ENCODE measurements around the gene SLC9A4.

DNA sequence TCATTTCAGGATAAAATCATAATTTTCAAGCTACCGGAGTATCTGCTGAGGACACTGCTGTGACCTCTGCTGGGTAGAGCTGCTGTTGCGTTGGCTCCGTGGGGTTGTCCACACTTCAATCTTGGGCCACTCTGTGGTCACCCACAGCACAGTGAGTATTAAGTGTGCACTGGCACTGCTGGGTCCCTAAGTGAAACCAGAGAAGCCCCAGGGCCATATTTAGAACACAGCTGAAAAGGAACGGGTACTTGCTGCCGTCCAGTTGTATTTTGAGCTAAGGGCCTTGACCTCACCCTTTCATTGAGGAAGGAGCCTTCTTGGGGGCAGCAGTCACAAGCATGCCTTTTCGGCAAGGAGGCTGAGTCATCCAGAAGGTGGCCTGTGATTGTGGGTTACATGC, 10.1 kb downstream of the SLC9A4 start:
- no peak for TF ChIP-seq EZH2 (IDR thresholded peaks at IDR 0.05; ENCODE audit: low read length, missing control alignments)
- TF ChIP-seq, protein P1, sequence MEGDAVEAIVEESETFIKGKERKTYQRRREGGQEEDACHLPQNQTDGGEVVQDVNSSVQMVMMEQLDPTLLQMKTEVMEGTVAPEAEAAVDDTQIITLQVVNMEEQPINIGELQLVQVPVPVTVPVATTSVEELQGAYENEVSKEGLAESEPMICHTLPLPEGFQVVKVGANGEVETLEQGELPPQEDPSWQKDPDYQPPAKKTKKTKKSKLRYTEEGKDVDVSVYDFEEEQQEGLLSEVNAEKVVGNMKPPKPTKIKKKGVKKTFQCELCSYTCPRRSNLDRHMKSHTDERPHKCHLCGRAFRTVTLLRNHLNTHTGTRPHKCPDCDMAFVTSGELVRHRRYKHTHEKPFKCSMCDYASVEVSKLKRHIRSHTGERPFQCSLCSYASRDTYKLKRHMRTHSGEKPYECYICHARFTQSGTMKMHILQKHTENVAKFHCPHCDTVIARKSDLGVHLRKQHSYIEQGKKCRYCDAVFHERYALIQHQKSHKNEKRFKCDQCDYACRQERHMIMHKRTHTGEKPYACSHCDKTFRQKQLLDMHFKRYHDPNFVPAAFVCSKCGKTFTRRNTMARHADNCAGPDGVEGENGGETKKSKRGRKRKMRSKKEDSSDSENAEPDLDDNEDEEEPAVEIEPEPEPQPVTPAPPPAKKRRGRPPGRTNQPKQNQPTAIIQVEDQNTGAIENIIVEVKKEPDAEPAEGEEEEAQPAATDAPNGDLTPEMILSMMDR (conservative IDR thresholded peaks at IDR 0.05 in 1 of 2, IDR thresholded peaks at IDR 0.05 in 1 of 2; ENCODE audit: low read depth in 1 of 2, low read length in 2 of 2) = no peak

Measured in fibroblast of lung (primary cell).